ENCODE measurements around the gene SUGP1.

SUGP1 gene

GRCh38 chr19:19296953-19297689 is 23.2 kb downstream of the SUGP1 start:
- DNase-seq: no peak

- no peak for DNase-seq
These were observed 25.4 kb downstream of the SUGP1 start for GRCh38 chr19:19294914-19295313.

- DNase-seq: no peak
These were observed 27.7 kb downstream of the SUGP1 start for GRCh38 chr19:19292607-19293006.

- no peak for DNase-seq
These were observed 34.6 kb downstream of the SUGP1 start for GRCh38 chr19:19285686-19286085.

- no peak for DNase-seq
These were observed 39.7 kb downstream of the SUGP1 start for GRCh38 chr19:19280561-19280960.

- DNase-seq: no peak
These were observed 40.5 kb downstream of the SUGP1 start for GRCh38 chr19:19279853-19280252.

- no peak for DNase-seq
These were observed 41.2 kb downstream of the SUGP1 start for GRCh38 chr19:19279062-19279612.

- no peak for DNase-seq
These were observed 42.0 kb downstream of the SUGP1 start for GRCh38 chr19:19278315-19278714.

GRCh38 chr19:19276851-19277250 is 43.5 kb downstream of the SUGP1 start:
- no peak for DNase-seq

- DNase-seq: no peak
These were observed 43.9 kb downstream of the SUGP1 start for GRCh38 chr19:19276386-19276785.

- no peak for DNase-seq
These were observed 45.4 kb downstream of the SUGP1 start for GRCh38 chr19:19274716-19275565.

- no peak for DNase-seq
These were observed 46.2 kb downstream of the SUGP1 start for GRCh38 chr19:19274146-19274545.

- DNase-seq: no peak
These were observed 48.3 kb downstream of the SUGP1 start for GRCh38 chr19:19271828-19272599.

- DNase-seq: no peak
These were observed 49.3 kb downstream of the SUGP1 start for GRCh38 chr19:19270749-19271571.

- no peak for DNase-seq
These were observed 50.2 kb downstream of the SUGP1 start for GRCh38 chr19:19269952-19270694.

- no peak for DNase-seq
These were observed 51.6 kb downstream of the SUGP1 start for GRCh38 chr19:19268453-19269385.

- no peak for DNase-seq
These were observed 53.0 kb downstream of the SUGP1 start for GRCh38 chr19:19267305-19267704.

- no peak for DNase-seq
These were observed 56.3 kb downstream of the SUGP1 start for GRCh38 chr19:19263886-19264487.

GRCh38 chr19:19262190-19263057 is 57.9 kb downstream of the SUGP1 start:
- DNase-seq: no peak

All from NCI-H2029 (cell line).